ENCODE results near the gene STX12. TPM values are rescaled to one million over a fixed set of nuclear protein-coding genes. Genes with fewer than 3 reads are reported as not detected.
A peak's percentile ranks its signal among the peaks of the same experiment; 100 is the strongest.

The STX12 gene
- polyA plus RNA-seq, 1 of the 3 experiments (the other 2 are of a cell fraction) = 12.9 TPM

DNA sequence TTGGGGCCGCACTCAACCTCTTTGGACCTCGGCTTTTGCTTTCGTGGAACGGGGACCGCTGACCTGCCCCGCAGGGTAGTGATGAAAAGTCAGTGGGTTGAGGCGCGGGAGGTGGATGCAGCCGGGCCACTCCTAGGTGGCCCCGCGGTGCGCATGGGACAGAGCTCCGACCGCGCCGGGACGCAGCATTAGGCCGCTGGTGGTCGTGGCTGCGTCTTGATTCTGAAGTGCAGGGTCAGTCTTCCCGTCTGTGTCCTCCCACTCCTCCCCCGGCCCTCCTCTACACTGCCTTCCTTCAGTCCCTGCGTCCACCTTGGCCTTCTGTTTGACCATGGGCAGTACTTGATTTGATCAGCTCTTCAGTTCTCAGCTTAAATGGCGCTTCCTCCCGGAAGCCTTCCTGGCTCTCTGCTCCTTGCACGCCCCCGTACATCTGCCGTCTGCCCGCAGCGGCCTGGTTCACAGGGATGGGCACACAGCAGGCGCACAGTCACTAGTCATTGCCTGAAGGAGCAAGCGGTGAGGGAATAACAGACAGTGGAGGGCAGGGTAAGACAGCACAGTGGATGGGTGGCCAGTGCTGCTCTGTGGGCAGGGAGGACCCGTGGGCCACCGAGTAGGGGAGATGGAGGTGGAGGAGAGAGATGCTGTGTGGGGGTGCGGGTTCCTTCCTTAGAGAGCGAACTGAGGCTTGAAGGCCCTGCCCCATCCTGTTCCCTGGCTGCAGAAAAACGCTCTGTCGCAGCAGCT, 100.0 kb downstream of the STX12 start:
- peaks cover 0 to 14% of the 10 kb centered on the region in 2 experiments; a peak in 1 of 4 replicates for H3K4me1 ChIP-seq (ENCODE audit: control insufficient read depth in 1 of 2, insufficient read depth in 2 of 2, low read depth in 1 of 2, low read length in 1 of 2)
- H2AFZ ChIP-seq (ENCODE audit: low read depth) = peak overlapping the region; percentile 98
- H3K4me3 ChIP-seq (ENCODE audit: low read depth in 2 of 2, low read length in 1 of 2) = peak overlapping the region; percentile 64 to 81
- H3K9ac ChIP-seq = peak overlapping the region; percentile 50
- CTCF ChIA-PET = interaction anchor here (1.0 kb wide), 1 partner anchor 16 kb away, joined by 3 read pairs; no protein-coding TSS in a partner anchor
- H3F3A ChIP-seq (replicated peaks; ENCODE audit: insufficient read depth) = peaks cover 18% of the 10 kb centered on the region
- 42% methylated on average over 18 of the region's 38 CpGs for WGBS (ENCODE audit: low lambda C conversion rate)
- POLR2A ChIA-PET = interaction anchor here (1.4 kb wide), 1 partner anchor 10 kb away, joined by 5 read pairs; no protein-coding TSS in a partner anchor
- H4K20me1 ChIP-seq (ENCODE audit: insufficient read depth) = no peaks in the 10 kb centered on the region
- no peaks in the 10 kb centered on the region for H3K79me2 ChIP-seq (ENCODE audit: insufficient read depth)
- H3K36me3 ChIP-seq (replicated peaks in 1 of 2; ENCODE audit: control insufficient read depth in 1 of 2, insufficient read depth in 2 of 2, low read length in 1 of 2) = no peaks in the 10 kb centered on the region
- peak overlapping the region; percentile 92 for H3K4me2 ChIP-seq
- H3K9me2 ChIP-seq = no peaks in the 10 kb centered on the region
- no peaks in the 10 kb centered on the region for H3K9me3 ChIP-seq
- TF ChIP-seq, protein P1, sequence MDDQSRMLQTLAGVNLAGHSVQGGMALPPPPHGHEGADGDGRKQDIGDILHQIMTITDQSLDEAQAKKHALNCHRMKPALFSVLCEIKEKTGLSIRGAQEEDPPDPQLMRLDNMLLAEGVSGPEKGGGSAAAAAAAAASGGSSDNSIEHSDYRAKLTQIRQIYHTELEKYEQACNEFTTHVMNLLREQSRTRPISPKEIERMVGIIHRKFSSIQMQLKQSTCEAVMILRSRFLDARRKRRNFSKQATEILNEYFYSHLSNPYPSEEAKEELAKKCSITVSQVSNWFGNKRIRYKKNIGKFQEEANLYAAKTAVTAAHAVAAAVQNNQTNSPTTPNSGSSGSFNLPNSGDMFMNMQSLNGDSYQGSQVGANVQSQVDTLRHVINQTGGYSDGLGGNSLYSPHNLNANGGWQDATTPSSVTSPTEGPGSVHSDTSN (IDR thresholded peaks at IDR 0.05) = no peak
- TF ChIP-seq EP300 (IDR thresholded peaks at IDR 0.05; ENCODE audit: borderline replicate concordance in 1 of 2, low read depth in 1 of 2, low read length in 1 of 2) (no peak), RAD21 (IDR thresholded peaks at IDR 0.05; ENCODE audit: low read length) (peak; percentile 4; the same call in 1 of the 2 replicates), CHD2 (IDR thresholded peaks at IDR 0.05; ENCODE audit: low read length, partially characterized antibody) (no peak), POLR2AphosphoS5 (IDR thresholded peaks at IDR 0.05; ENCODE audit: low read depth, low read length) (no peak), FOSL2 (IDR thresholded peaks at IDR 0.05; ENCODE audit: borderline replicate concordance, low read depth) (no peak)
- TF ChIP-seq, protein P2, sequence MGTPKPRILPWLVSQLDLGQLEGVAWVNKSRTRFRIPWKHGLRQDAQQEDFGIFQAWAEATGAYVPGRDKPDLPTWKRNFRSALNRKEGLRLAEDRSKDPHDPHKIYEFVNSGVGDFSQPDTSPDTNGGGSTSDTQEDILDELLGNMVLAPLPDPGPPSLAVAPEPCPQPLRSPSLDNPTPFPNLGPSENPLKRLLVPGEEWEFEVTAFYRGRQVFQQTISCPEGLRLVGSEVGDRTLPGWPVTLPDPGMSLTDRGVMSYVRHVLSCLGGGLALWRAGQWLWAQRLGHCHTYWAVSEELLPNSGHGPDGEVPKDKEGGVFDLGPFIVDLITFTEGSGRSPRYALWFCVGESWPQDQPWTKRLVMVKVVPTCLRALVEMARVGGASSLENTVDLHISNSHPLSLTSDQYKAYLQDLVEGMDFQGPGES (IDR thresholded peaks at IDR 0.05; ENCODE audit: low read depth, low read length) = no peak
- H3K27me3 ChIP-seq (ENCODE audit: insufficient read depth) = no peaks in the 10 kb centered on the region
- peak overlapping the region in 1 of 2 experiments; percentile 11; a peak in 1 of 4 replicates for H3K27ac ChIP-seq (ENCODE audit: low read depth in 2 of 2, low read length in 1 of 2)
- peak; percentile 55 for DNase-seq

DNA sequence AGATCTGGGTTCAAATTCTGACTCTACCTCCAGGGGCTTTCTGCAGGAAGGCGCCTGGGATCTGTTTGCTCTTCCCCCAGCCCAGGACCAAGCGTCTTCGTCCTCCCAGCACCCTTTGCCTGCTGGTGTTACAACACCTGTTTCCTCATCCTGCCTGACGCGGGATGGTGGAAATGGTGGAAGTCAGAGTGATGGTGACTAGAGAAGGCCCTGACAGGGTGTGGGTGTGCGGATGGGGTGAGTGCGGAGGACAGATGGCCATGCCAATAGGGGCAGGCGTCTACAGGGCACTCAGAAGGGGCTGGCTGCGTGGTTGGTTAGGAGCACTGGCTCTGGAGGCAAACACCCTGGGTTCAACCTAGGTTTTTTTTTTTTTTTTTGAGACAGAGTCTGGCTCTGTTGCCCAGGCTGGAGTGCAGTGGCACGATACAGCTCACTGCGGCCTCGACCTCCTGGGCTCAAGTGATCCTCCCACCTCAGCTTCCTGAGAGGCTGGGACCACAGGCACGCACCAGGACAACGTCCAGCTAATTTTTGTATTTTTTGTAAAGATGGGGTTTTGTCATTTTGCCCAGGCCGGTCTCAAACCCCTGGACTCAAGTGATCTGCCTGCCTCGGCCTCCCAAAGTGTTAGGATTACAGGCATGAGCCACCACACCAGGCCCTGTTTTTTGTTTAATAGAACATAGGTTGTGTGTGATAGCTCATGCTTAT, 100.8 kb downstream of the STX12 start:
- no peak overlapping the region for H3K27ac ChIP-seq (ENCODE audit: low read depth in 2 of 2, low read length in 1 of 2)
- H4K20me1 ChIP-seq (ENCODE audit: insufficient read depth) = no peaks in the 10 kb centered on the region
- H3K36me3 ChIP-seq (replicated peaks in 1 of 2; ENCODE audit: control insufficient read depth in 1 of 2, insufficient read depth in 2 of 2, low read length in 1 of 2) = no peaks in the 10 kb centered on the region
- H3K4me3 ChIP-seq (ENCODE audit: low read depth in 2 of 2, low read length in 1 of 2) = no peak overlapping the region
- no peak for DNase-seq
- no peaks in the 10 kb centered on the region for H3K27me3 ChIP-seq (ENCODE audit: insufficient read depth)
- no peak overlapping the region for H3K9ac ChIP-seq
- no peaks in the 10 kb centered on the region for H3K9me3 ChIP-seq
- ChIA-PET POLR2A (no interaction called here), CTCF (no interaction called here)
- H3K4me1 ChIP-seq (ENCODE audit: control insufficient read depth in 1 of 2, insufficient read depth in 2 of 2, low read depth in 1 of 2, low read length in 1 of 2) = peaks cover 0 to 15% of the 10 kb centered on the region in 2 experiments; a peak in 1 of 4 replicates
- no peak overlapping the region for H3K4me2 ChIP-seq
- H3K79me2 ChIP-seq (ENCODE audit: insufficient read depth) = no peaks in the 10 kb centered on the region
- no peaks in the 10 kb centered on the region for H3K9me2 ChIP-seq
- TF ChIP-seq TCF12 (IDR thresholded peaks at IDR 0.05) (no peak), TEAD4 (IDR thresholded peaks at IDR 0.05; ENCODE audit: borderline replicate concordance, insufficient read depth) (no peak), EP300 (IDR thresholded peaks at IDR 0.05; ENCODE audit: borderline replicate concordance in 1 of 2, low read depth in 1 of 2, low read length in 1 of 2) (no peak), FOXM1 (IDR thresholded peaks at IDR 0.05; ENCODE audit: low read depth) (no peak), NFIC (IDR thresholded peaks at IDR 0.05; ENCODE audit: borderline replicate concordance) (no peak), CHD2 (IDR thresholded peaks at IDR 0.05; ENCODE audit: low read length, partially characterized antibody) (no peak), EZH2phosphoT487 (IDR thresholded peaks at IDR 0.05; ENCODE audit: borderline replicate concordance, low read depth) (no peak), SMC3 (IDR thresholded peaks at IDR 0.05; ENCODE audit: low read depth, low read length) (no peak), GATA2 (CRISPR knock-in tag; IDR thresholded peaks at IDR 0.05) (no peak), RXRA (IDR thresholded peaks at IDR 0.05; ENCODE audit: borderline replicate concordance, low read depth) (no peak), SIN3A (IDR thresholded peaks at IDR 0.05; ENCODE audit: borderline replicate concordance, low read depth, low read length) (no peak)
- TF ChIP-seq, protein P3, sequence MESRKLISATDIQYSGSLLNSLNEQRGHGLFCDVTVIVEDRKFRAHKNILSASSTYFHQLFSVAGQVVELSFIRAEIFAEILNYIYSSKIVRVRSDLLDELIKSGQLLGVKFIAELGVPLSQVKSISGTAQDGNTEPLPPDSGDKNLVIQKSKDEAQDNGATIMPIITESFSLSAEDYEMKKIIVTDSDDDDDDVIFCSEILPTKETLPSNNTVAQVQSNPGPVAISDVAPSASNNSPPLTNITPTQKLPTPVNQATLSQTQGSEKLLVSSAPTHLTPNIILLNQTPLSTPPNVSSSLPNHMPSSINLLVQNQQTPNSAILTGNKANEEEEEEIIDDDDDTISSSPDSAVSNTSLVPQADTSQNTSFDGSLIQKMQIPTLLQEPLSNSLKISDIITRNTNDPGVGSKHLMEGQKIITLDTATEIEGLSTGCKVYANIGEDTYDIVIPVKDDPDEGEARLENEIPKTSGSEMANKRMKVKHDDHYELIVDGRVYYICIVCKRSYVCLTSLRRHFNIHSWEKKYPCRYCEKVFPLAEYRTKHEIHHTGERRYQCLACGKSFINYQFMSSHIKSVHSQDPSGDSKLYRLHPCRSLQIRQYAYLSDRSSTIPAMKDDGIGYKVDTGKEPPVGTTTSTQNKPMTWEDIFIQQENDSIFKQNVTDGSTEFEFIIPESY (IDR thresholded peaks at IDR 0.05; ENCODE audit: borderline replicate concordance, low read depth) = no peak
- peaks cover 18% of the 10 kb centered on the region for H3F3A ChIP-seq (replicated peaks; ENCODE audit: insufficient read depth)
- 98% methylated on average over 16 of the region's 16 CpGs for WGBS (ENCODE audit: low lambda C conversion rate)
- H2AFZ ChIP-seq (ENCODE audit: low read depth) = no peak overlapping the region

All from SK-N-SH (cell line).